IgD-negative memory B cell (primary cell): ENCODE results near the gene TSNAX. TPM values are rescaled to one million over a fixed set of nuclear protein-coding genes. Genes with fewer than 3 reads are reported as not detected.

ENCODE experiments used
- H3K27ac Mint-ChIP-seq, 3 donors: one replicate each; pipeline ENCODE4 v1.8.0; 2020 to 2022; ENCODE audit warnings: mild to moderate bottlenecking in 3 of 3, mixed read lengths in 3 of 3, moderate library complexity in 1 of 3
- H3K27me3 Mint-ChIP-seq: one replicate; pipeline ENCODE4 v1.8.0; 2021; ENCODE audit warnings: mixed read lengths
- H3K36me3 Mint-ChIP-seq: one replicate; pipeline ENCODE4 v1.8.0; 2020; ENCODE audit warnings: mild to moderate bottlenecking, mixed read lengths
- H3K4me1 Mint-ChIP-seq, 3 donors: one replicate each; pipeline ENCODE4 v1.8.0; 2020 to 2022; ENCODE audit warnings: mixed read lengths in 3 of 3, mild to moderate bottlenecking in 1 of 3
- H3K4me3 Mint-ChIP-seq, 4 donors: one replicate each; pipeline ENCODE4 v1.8.0; 2020 to 2022; ENCODE audit warnings: mild to moderate bottlenecking in 4 of 4, mixed read lengths in 4 of 4, moderate library complexity in 3 of 4
- H3K9me3 Mint-ChIP-seq, 3 donors: one replicate each; pipeline ENCODE4 v1.8.0; 2020 to 2021; ENCODE audit warnings: mixed read lengths in 3 of 3, mild to moderate bottlenecking in 1 of 3
- polyA plus RNA-seq: library from polyadenylated mRNA; unstranded; fragments of 300-500 nt; fragmentation: Illumina TruSeq; gene quantifications from one replicate; pipeline ENCODE4 v1.2.3, GENCODE V29; 2021

The TSNAX gene
- polyA plus RNA-seq, 1 donor from 2014 or later = 78.9 TPM

DNA sequence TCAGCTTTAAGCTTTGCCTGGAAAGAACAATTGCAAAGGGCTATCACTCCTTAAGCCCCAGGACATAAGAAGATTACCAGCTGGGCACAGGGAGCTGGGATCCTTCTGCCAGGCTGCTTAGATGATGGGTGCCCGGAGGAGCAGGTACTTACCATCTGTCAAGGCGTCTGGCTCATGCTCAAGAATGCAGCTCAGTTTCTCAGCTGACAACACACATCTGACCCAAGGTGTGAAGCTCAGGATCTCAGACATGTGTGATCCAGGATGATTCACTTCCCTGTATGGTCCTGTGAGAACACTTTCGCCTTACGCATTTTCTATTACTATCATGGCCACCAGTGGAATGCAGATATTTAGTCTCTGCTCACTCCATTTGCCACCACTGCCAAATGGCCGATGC lies 83.4 kb downstream of the TSNAX start:
- H3K9me3 Mint-ChIP-seq = peaks cover 0 to 10% (median 4%) of the 10 kb centered on the region in 3 donors
- H3K4me3 Mint-ChIP-seq = peak overlapping the region in 2 of 4 donors; percentile 34 to 78
- peaks cover 12% of the 10 kb centered on the region for H3K27me3 Mint-ChIP-seq
- H3K36me3 Mint-ChIP-seq = peaks cover 3% of the 10 kb centered on the region
- H3K27ac Mint-ChIP-seq = no peak overlapping the region
- peaks cover 31 to 53% (median 41%) of the 10 kb centered on the region in 3 donors for H3K4me1 Mint-ChIP-seq

DNA sequence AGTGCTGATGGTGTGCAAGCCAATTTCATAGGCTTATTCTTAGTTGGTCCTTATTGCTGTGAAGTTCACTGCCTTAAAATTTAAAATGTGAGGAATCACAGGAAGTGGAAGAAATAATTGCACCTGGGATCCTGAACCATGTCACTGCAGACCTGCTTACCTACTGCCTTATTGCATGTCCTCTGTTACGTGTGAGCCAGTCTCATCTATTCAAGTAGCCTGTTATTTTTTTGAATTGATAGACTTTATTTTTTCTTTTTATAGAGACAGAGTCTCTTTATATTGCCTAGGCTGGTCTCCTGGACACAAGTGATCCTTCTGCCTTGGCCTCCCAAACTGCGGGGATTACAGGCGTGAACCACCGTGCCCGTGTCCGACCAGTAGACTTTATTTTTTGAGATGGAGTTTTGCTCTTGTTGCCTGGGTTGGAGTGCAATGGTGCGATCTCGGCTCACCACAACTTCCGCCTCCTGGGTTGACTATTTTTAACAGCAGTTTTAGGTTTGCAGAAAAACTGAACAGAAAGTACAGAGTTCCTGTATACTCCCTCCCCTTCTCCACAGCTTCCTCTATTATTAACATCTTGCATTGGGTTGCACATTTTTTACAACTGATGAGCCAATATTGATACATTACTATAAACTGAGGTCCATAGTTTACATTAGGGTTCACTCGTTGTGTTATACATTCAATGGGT lies 84.1 kb downstream of the TSNAX start:
- H3K9me3 Mint-ChIP-seq = peaks cover 0 to 10% (median 4%) of the 10 kb centered on the region in 3 donors
- H3K36me3 Mint-ChIP-seq = peaks cover 3% of the 10 kb centered on the region
- H3K4me1 Mint-ChIP-seq = peaks cover 28 to 52% (median 38%) of the 10 kb centered on the region in 3 donors
- H3K27ac Mint-ChIP-seq = peak overlapping the region; percentile 3 to 36 (median 29)
- H3K27me3 Mint-ChIP-seq = peaks cover 10% of the 10 kb centered on the region
- peak overlapping the region; percentile 11 to 78 (median 48) for H3K4me3 Mint-ChIP-seq

DNA sequence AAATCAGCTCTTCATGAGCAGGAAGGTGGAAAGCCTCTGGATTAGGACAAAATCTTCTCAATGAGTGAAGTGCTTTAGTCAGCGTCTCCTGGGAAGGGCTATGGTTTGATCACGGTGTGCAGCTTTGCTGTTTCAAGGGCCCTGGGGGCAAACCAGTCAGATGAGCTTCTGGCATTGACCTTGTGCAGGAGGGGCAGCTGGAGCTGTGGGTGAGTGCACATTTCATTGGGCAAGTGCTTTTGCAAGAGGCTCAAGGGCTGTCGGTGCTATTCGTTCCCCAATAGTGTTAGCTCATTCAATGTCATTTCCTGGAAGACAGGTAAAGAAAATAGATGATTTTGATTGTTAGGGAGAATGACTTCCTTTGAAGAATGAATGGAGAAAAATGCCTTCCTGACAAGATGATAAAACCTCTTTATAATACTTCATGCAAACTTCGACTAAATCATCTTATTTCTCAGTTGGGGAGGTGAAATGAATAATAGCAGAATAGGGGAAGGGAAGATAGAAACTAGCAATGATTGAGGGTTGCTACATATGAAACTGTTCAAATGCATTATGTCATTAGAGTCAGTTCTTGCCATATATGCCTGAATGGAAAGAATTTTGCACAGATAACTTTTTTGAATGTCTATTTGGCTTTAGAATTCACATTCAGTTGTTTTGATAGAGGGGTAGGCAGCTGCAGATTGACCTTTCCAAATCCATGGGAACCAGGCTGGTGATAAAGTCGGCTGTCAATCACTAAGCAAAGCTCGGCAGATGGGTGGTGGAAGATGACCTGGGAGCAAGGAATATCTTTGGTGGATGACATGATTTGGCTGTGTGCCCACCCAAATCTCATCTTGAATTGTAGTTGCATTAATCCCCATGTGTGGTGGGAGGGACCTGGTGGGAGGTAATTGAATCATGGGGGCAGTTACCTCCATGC lies 85.2 kb downstream of the TSNAX start:
- Mint-ChIP-seq H3K9me3 (peaks cover 2 to 10% (median 4%) of the 10 kb centered on the region in 3 donors), H3K27ac (peak overlapping the region in 2 of 3 donors; percentile 24 to 26), H3K27me3 (peaks cover 8% of the 10 kb centered on the region), H3K4me1 (peaks cover 24 to 49% (median 35%) of the 10 kb centered on the region in 3 donors), H3K36me3 (peaks cover 1% of the 10 kb centered on the region), H3K4me3 (peak overlapping the region; percentile 11 to 78 (median 48))

Other genes starting within 250 kb of the TSNAX start
- gene EXOC8, start 190.8 kb upstream of the TSNAX start, polyA plus RNA-seq = 4.0 TPM
- 17.1 TPM for gene SPRTN, start 190.4 kb upstream of the TSNAX start, polyA plus RNA-seq
- gene EGLN1, start 106.4 kb upstream of the TSNAX start, polyA plus RNA-seq = 32.8 TPM
- gene DISC1, start 98.1 kb downstream of the TSNAX start, polyA plus RNA-seq = 0.68 TPM